Activated naive CD8-positive, alpha-beta T cell treated with anti-CD3 and anti-CD28 coated beads, Interleukin-2, amount 50 U/mL, for 16 hours (primary cell): ENCODE results near the gene INHA.
A peak's percentile ranks its signal among the peaks of the same experiment; 100 is the strongest.

Experiments used
- DNase-seq: peaks from one replicate; pipeline ENCODE4 v3.0.0-alpha.2; 2020; ENCODE audit warnings: low read depth, low spot score

Gene INHA, protein sequence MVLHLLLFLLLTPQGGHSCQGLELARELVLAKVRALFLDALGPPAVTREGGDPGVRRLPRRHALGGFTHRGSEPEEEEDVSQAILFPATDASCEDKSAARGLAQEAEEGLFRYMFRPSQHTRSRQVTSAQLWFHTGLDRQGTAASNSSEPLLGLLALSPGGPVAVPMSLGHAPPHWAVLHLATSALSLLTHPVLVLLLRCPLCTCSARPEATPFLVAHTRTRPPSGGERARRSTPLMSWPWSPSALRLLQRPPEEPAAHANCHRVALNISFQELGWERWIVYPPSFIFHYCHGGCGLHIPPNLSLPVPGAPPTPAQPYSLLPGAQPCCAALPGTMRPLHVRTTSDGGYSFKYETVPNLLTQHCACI

GRCh38 chr2:219572237-219573001 is at the start of gene INHA:
TSS of gene INHA (plus strand) at chr2:219572310. CDS start at chr2:219572375, 65 bp downstream.
- no peak for DNase-seq

DNA sequence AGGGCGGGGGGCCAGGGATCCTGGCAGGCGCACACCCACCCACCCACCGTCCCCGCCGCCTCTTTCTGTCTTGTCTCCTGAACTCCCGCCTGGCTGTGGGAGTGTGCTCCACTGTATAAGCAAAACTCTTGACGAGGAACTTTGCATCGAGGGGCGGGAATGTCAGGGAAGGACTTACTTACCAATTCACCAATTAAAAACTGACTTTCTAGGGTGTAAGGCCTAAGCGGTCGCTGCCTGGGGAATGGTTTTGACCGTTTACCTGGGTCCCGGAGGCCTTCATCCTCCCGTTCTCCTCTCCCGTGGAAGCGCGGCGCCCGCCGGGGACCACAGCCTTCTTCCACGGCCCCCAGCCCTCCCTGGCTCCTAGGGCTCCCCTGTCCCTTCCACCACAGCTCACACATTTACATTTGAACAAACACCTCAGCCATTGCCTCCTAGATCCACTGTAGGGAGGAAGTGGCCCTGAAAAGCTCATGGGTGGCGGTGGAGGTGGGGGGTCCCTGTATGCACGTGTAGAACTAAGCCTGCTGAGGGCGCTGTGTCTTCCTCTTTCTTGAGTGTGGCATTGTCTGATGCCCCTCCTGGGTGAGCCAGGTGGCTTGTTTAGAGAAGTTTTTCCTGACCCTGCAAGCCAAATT is 49.0 kb upstream of the INHA start:
- DNase-seq, result no peak

- DNase-seq, result no peak
Measured at GRCh38 chr2:219524817-219525216, 47.3 kb upstream of the INHA start.

DNA sequence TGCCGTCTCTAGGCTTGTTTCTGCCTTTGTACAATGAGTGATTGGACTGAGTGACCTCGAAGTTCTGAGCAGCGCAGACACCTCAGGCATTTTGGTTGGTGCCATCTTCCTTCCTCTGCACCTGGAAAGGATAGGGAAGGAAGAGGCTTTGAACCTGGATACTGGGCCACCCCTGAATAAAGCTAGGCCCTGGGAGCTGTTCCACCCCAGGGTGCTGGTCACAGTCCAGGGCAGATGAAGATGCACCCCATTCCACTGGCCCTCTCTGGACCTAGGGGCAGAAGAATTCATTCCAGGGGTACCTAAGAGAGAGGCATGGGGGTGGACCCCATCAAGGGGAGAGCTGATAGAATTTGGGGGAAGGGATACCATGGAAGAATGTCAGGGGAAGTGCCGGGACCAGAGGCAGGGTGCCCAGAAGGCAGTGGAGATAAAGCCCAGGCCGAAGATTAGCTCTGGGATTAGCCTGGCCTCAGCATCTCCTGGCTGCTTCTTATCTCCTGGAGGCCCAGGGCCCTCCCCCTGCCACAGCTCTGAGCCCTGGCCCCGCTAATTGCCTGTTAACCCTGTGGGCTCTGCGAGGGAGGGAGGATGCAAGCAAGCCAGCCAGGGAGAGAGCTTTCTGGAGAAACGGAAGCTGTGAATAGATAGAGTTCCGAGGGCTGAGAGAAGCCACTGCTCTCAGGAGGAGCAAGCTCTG is 46.4 kb upstream of the INHA start:
- no peak for DNase-seq

DNA sequence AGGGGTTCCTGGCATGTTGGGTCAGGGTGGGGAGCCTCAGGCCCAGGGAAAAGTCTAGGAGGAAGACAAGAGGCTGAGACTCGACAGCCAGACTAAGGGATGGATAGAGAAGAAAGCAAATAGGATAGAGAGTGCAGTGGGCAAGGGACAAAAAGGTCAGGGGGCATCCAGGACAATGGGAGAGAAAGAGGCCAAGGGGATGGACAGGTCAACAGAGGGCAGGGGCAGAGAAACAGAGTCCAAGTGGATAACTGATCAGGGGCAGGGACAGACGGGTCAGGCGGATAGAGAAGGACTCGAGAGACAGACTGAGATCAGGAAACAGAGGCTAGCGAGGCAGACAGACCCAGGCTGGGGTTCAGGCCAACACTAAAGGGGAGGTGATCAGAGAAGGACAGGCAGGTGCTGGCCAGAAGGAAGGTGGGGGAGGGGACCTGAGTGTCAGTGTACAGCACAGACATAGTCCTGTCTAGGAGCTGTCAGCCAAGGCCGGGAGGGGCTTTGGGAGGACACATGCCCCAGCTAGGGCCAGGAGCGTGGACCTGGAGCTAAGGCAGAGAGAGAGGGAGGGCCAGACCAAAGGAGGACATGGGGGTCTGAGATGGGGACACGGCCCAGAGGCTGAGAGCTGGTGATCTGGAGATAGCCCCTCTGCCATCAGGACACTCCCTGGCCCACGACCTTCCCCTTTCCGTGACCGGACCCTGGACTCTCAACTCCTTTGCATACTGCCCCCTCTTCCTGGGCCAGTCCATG is 45.6 kb upstream of the INHA start:
- no peak for DNase-seq

DNA sequence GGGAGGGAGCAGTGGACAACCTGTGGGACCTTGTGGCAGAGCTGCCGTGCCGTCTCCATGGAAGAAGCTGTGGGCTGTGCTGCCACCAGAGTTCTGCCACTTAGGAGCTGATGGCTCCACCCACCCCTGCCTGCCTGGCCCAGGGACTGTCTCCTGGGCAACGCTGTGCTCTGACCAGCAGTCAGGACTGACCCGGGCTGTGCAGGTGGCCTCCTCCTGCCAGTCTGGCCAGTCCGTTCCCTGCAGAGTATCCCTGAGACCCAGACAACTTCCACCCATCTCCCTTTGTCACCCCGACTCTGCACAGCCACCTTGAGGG is 45.1 kb upstream of the INHA start:
- DNase-seq, result no peak

- DNase-seq, result no peak
Measured at GRCh38 chr2:219527472-219527871, 44.6 kb upstream of the INHA start.

- DNase-seq, result peak; percentile 78
Measured at GRCh38 chr2:219530048-219530963, 41.8 kb upstream of the INHA start.

GRCh38 chr2:219531639-219532377 is 40.3 kb upstream of the INHA start:
- DNase-seq, result no peak

DNA sequence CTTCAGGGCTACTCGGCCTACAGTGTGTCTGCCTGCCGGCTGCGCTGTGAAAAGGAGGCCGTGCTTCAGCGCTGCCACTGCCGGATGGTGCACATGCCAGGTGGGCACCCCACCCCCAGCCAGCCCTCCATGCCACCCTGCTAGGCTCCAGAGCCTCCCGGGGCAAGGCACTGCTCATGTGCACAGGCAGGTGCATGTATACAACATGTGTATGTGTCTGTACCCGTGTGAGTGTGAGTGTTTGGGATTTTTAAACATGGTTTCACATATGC is 39.8 kb upstream of the INHA start:
- no peak for DNase-seq

DNA sequence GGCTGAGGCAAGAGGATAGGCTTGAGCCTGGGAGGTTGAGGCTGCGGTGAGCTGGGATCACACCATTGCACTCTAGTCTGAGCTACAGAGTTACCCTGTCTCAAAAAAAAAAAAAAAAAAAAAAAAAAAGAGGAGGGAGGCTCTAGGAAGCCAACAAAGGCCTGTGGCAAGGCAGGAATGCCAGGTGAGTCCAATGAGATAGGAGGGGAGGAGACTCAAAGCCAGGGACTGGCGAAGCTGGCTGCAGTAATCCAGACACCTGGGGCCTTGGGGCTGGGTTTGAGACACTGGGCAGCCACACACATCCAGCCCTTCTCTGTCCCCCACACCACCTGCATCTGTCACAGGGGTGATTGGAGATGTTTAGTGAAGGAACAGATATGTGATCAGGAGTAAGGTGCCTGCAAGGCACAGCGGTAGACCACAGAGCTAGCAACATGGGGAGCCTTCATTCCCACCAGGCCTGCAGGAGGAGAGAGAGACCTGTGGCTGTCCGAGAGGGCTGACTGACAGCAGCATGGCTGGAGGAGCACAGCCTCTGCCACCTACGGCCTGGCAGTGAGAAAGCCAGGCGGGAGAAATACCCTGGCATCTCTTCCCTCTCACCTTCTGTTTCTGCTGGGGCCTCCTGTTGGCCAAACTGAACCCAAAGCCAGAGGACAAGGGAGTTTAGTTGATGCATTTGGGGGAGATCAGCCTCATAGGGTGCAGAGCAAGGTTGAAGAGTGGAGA is 38.0 kb upstream of the INHA start:
- DNase-seq, result no peak

DNA sequence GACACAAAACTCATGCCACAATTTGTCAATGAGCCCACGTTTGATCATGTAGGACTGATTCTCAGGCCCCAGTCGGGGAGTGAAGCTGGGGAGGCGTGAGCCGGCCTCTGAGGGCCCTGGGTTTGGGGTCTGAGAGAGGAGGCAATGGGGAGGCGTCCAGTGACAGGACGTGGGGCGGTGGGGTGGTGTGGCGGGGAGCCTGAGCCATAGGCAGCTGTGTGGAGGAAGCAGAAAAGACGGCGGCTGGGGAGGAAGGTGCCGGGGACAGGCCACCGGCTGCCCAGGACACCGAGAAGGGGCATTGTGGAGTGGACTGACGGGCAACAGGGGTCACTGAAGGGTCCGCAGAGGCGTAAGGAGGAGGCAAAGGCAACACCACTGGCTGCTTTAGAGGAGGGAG is 35.7 kb upstream of the INHA start:
- DNase-seq, result no peak

DNA sequence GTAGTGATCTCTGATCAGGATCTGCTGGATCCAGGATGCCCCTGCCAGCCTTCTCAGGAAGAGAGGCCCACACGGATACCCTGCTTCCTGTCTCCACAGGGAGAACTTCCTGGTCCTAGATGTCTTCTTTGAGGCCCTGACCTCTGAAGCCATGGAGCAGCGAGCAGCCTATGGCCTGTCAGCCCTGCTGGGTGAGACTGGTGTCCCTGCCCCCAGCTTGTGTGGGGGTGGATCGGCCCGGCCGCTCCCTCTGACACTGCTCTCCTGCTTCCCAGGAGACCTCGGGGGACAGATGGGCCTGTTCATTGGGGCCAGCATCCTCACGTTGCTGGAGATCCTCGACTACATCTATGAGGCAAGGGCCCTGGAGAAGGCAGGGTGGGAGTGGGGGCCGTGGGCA is 35.1 kb upstream of the INHA start:
- DNase-seq, result no peak

- no peak for DNase-seq
Measured at GRCh38 chr2:219537657-219538488, 34.2 kb upstream of the INHA start.

- no peak for DNase-seq
Measured at GRCh38 chr2:219538504-219538951, 33.6 kb upstream of the INHA start.

GRCh38 chr2:219538956-219539788 is 32.9 kb upstream of the INHA start:
- no peak for DNase-seq

DNA sequence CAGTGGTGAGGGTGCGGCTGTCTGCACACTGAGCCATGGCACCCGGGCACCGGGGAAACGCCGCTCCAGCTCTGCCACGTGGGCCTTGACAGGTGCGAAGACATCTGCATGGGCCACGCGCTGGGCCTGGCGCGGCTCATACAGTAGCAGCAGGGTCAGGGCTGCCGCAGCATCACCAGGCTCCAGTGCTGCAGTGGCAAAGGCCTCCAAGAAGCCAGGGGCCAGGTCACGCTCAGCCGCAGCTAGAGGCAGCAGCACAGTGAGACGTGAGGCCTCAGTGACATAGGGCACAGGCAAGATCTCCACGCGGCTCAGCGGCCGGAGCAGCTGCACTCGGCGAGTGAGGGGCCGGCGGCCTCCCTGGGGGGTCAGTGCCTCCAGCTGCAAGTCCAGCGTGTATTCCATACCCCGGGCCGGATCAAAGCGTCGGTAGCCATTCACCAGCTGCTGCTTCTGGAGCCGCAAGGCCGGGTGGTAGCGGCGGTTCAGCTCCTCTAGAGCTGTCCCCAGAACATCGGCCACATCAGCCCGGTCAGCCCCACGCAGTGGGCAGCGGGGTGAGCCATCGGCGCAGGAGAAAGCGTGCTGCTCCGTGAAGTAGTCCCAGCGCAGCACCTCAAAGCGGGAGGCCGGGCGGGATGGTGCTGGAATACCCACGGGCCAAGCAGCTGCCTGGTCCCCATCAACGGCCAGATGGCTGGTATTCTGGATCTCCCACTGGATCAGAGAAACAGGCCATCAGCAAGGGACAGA is 32.0 kb upstream of the INHA start:
- DNase-seq, result no peak
